ENCODE results near the gene PICALM.

PICALM gene

DNA sequence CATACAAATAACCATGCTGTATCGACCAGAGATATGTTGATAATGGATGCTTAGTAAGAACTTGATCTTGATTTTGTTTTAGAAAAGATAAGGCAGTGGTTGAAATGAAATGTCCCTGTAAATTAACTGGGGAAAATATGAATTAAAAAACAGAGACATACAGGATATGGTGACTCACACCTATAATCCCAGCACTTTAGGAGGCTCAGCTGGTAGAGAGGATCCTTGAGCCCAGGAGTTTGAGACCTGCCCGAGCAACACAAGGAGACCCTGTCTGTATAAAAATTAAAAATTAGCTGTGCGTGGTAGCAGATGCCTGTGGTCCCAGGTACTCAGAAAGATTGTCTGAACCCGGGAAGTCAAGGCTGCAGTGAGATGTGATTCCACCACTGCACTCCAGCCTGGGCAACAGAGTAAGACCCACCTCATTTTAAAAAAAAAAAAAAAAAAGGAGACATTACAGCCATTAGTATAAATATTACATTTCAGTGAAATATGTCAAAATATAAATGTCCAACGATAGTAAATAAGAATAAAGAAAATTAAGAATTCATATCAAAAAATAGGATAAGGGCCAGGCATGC, 4.6 kb downstream of the PICALM start:
- peaks cover 7% of the 10 kb centered on the region for H3K36me3 ChIP-seq (ENCODE audit: insufficient read depth, low read length)
- no peaks in the 10 kb centered on the region for H3K9me3 ChIP-seq (ENCODE audit: low read depth, low read length)
- no peak for TF ChIP-seq POLR2AphosphoS5 (IDR thresholded peaks at IDR 0.05; ENCODE audit: borderline replicate concordance, low read depth, low read length)
- TF ChIP-seq FOXP2 (optimal IDR thresholded peaks at IDR 0.05; ENCODE audit: control extremely low read depth, extremely low read length, insufficient read depth), result no peak
- no peak for TF ChIP-seq EZH2 (IDR thresholded peaks at IDR 0.05)
- no peak overlapping the region for H3K9ac ChIP-seq (ENCODE audit: insufficient read length)
- H3K4me3 ChIP-seq, result no peak overlapping the region
- DNase-seq (ENCODE audit: low read depth, low spot score), result no peak
- no peak overlapping the region for H3K27ac ChIP-seq

DNA sequence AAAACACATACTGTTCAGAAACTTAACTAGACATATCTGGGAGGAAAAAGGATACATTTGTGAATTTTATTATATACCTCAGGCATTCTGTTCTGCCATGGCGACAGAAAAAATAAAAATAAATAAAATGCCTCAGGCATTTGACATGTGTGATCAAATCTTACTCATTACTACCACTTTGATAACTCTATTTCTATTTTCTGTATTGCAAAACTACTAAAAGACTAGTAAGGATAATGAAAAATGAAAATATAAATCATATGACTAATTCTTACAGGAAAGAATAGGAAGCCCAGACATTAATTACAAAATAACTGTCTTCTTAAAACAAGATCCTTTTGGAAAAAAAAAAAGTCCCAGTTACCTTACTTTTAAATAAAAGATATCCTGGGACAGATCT, 5.3 kb downstream of the PICALM start:
- TF ChIP-seq EZH2 (IDR thresholded peaks at IDR 0.05) (no peak), POLR2AphosphoS5 (IDR thresholded peaks at IDR 0.05; ENCODE audit: borderline replicate concordance, low read depth, low read length) (no peak), FOXP2 (optimal IDR thresholded peaks at IDR 0.05; ENCODE audit: control extremely low read depth, extremely low read length, insufficient read depth) (no peak)
- Histone ChIP-seq H3K4me3 (peak overlapping the region; percentile 6; the same call in 1 of the 2 replicates), H3K9me3 (ENCODE audit: low read depth, low read length) (no peaks in the 10 kb centered on the region), H3K9ac (ENCODE audit: insufficient read length) (no peak overlapping the region), H3K27ac (peak overlapping the region; percentile 50; the same call in 1 of the 2 replicates), H3K36me3 (ENCODE audit: insufficient read depth, low read length) (peaks cover 7% of the 10 kb centered on the region)
- DNase-seq (ENCODE audit: low read depth, low spot score), result no peak

DNA sequence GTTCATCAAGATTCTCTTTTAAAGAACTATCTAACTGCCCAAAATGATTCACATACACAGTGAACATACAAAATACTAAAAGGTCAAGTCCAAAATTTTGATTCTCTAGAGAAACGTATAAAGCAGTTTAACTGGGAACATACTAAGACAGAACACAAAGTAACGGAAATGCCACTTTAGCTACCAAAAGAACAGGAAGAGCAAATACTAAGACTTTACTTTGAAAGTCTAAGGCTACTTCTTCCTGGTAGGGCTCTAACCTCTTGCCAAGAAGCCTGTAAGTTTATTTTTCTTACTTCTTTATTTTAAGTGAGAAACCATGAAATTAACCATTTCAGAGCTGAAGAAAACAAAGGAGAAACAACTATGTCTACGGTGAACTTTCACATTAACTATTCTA, 6.2 kb downstream of the PICALM start:
- Histone ChIP-seq H3K4me3 (no peak overlapping the region), H3K9ac (ENCODE audit: insufficient read length) (no peak overlapping the region), H3K27ac (no peak overlapping the region), H3K9me3 (ENCODE audit: low read depth, low read length) (no peaks in the 10 kb centered on the region), H3K36me3 (ENCODE audit: insufficient read depth, low read length) (peaks cover 7% of the 10 kb centered on the region)
- DNase-seq (ENCODE audit: low read depth, low spot score), result no peak
- TF ChIP-seq EZH2 (IDR thresholded peaks at IDR 0.05) (no peak), POLR2AphosphoS5 (IDR thresholded peaks at IDR 0.05; ENCODE audit: borderline replicate concordance, low read depth, low read length) (no peak)

DNA sequence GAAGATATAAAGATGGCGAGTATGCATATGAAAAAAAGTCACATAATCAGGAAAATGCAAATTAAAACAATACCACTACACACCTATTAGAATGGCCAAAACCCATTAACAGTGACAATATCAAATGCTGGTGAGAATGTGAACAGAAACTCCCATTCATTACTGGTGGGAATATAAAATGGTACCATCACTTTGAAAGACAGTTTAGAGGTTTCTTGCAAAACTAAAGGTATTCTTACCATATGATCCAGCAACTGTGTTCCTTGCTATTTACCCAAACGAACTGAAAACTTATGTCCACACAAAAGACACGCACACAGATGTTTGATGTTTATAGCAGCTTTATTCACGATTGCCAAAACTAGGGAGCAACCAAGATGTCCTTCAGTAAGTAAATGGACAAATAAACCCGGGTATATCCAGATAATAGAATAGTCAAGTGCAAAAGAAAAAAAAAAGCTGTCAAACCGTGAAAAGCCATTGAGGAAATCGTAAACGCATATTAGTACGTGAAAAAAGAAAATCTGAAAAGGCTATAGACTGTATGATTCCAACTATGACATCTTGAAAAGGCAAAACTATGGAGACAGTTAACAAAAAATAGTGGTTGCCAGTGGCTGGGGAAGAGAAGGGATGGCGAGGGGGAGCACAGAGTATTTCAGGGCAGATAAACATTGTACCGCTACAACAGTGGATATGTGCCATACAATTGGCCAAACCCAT, 7.2 kb downstream of the PICALM start:
- no peaks in the 10 kb centered on the region for H3K9me3 ChIP-seq (ENCODE audit: low read depth, low read length)
- no peak for TF ChIP-seq POLR2AphosphoS5 (IDR thresholded peaks at IDR 0.05; ENCODE audit: borderline replicate concordance, low read depth, low read length)
- TF ChIP-seq EZH2 (IDR thresholded peaks at IDR 0.05), result no peak
- TF ChIP-seq FOXP2 (optimal IDR thresholded peaks at IDR 0.05; ENCODE audit: control extremely low read depth, extremely low read length, insufficient read depth), result no peak
- no peak overlapping the region for H3K27ac ChIP-seq
- H3K4me3 ChIP-seq, result no peak overlapping the region
- H3K9ac ChIP-seq (ENCODE audit: insufficient read length), result no peak overlapping the region
- peaks cover 7% of the 10 kb centered on the region for H3K36me3 ChIP-seq (ENCODE audit: insufficient read depth, low read length)
- DNase-seq (ENCODE audit: low read depth, low spot score), result no peak

DNA sequence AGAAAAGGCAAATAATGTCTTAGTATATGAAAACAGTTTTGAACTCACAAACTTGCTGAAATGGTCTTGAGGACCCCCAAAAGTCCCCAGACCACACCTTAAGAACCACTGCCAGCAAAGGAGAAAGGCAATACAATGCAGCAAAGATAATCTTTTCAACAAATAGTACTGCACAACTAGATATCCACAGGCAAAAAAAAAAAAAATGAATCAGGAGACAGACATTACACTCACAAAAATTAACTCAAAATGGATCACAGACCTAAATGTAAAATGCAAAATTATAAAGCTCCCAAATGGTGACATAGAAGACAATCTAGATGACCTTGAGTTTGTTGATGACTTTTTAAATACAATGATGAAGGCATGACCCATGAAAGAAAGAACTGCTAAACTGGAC, 8.3 kb downstream of the PICALM start:
- TF ChIP-seq POLR2AphosphoS5 (IDR thresholded peaks at IDR 0.05; ENCODE audit: borderline replicate concordance, low read depth, low read length) (no peak), FOXP2 (optimal IDR thresholded peaks at IDR 0.05; ENCODE audit: control extremely low read depth, extremely low read length, insufficient read depth) (no peak), EZH2 (IDR thresholded peaks at IDR 0.05) (no peak)
- DNase-seq (ENCODE audit: low read depth, low spot score), result no peak
- Histone ChIP-seq H3K9me3 (ENCODE audit: low read depth, low read length) (no peaks in the 10 kb centered on the region), H3K27ac (no peak overlapping the region), H3K4me3 (no peak overlapping the region), H3K9ac (ENCODE audit: insufficient read length) (no peak overlapping the region), H3K36me3 (ENCODE audit: insufficient read depth, low read length) (peaks cover 7% of the 10 kb centered on the region)

DNA sequence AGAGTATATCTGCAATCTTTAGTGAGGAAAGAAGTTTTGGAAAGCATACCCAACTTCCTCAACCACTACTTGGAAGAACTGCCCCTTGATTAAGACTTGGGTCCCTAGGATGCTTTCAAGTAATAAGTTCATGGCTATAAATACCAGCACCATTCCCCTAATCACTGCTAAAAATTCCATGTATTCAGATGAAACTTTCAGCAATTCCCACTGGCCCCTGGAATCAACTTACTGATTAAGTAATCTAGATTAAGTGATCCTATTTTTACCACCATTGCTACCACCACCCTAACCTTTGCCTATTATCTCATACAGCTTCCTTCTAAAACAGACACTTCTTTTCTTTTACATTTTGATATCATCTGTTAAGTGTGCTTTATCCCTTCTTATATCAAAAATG, 10.5 kb downstream of the PICALM start:
- TF ChIP-seq FOXP2 (optimal IDR thresholded peaks at IDR 0.05; ENCODE audit: control extremely low read depth, extremely low read length, insufficient read depth) (no peak), EZH2 (IDR thresholded peaks at IDR 0.05) (no peak), POLR2AphosphoS5 (IDR thresholded peaks at IDR 0.05; ENCODE audit: borderline replicate concordance, low read depth, low read length) (no peak)
- Histone ChIP-seq H3K27ac (no peak overlapping the region), H3K36me3 (ENCODE audit: insufficient read depth, low read length) (peaks cover 7% of the 10 kb centered on the region), H3K9ac (ENCODE audit: insufficient read length) (no peak overlapping the region), H3K9me3 (ENCODE audit: low read depth, low read length) (no peaks in the 10 kb centered on the region), H3K4me3 (no peak overlapping the region)
- DNase-seq (ENCODE audit: low read depth, low spot score), result no peak

DNA sequence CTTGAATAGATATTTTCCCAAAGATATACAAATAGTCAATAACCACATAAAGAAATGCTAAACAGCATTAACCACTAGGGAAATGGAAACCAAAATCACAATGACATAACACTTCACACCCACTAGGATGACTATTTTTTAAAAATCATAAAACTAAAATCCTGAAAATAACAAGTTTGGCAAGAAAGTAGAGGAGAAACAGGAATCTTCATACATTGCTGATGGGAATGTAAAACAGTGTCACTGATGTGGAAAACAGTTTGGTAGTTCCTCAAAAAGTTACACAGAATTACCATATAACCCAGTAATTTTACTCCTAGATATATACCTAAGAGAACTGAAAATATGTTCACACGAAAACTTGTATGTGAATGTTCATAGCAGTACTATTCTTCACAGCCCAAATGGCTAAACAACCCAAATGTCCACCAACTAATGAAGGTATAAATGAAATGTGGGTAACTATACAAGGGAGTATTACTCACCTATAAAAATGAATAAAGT, 12.5 kb downstream of the PICALM start:
- H3K36me3 ChIP-seq (ENCODE audit: insufficient read depth, low read length), result peaks cover 1% of the 10 kb centered on the region
- no peak overlapping the region for H3K27ac ChIP-seq
- no peak overlapping the region for H3K9ac ChIP-seq (ENCODE audit: insufficient read length)
- no peak for DNase-seq (ENCODE audit: low read depth, low spot score)
- no peak overlapping the region for H3K4me3 ChIP-seq
- H3K9me3 ChIP-seq (ENCODE audit: low read depth, low read length), result no peaks in the 10 kb centered on the region
- TF ChIP-seq FOXP2 (optimal IDR thresholded peaks at IDR 0.05; ENCODE audit: control extremely low read depth, extremely low read length, insufficient read depth), result no peak
- TF ChIP-seq EZH2 (IDR thresholded peaks at IDR 0.05), result no peak
- no peak for TF ChIP-seq POLR2AphosphoS5 (IDR thresholded peaks at IDR 0.05; ENCODE audit: borderline replicate concordance, low read depth, low read length)

DNA sequence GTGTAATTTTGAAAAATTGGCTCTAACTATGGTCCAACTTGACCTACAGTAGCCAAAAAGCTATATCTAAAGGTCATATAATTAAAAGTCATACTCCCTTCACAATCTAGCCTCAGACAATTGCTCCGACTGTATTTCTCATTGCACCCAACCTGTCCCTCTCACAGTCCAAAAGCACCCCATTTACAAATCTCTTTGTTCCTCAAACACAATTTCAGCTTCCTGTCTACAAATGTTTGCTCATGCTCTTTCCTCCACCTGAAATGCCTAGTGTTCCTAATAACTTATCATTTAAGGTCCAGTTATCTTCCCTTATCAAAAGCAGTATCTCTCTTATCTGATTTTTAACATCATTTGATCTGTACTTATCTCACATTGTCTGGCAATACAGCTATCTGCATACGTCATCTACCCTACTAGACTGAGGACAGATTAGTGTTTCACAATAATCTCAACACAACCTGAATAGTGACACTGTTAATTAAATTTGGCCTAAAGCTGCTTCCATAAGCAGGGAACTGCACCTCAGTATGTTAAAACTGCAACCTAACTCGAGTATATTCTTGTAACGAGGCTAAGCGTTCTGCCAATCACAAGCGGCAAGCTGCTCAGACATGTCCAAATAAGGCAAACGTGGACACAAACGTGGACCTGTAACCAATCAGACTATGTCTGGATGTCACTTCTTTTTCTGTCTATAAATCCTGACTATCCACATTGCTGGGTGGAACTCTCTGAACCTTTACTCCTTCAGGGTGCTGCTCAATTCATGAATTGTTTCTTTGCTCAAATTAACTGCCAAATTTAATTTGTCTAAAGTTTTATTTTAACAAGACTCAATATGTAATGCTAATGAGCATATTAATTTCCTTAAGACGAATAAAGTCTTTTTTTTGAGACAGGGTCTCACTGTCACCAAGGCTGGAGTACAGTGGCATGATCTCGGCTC, 15.9 kb downstream of the PICALM start:
- Histone ChIP-seq H3K4me3 (no peak overlapping the region), H3K9ac (ENCODE audit: insufficient read length) (no peak overlapping the region), H3K9me3 (ENCODE audit: low read depth, low read length) (no peaks in the 10 kb centered on the region), H3K36me3 (ENCODE audit: insufficient read depth, low read length) (no peaks in the 10 kb centered on the region; the same call in 1 of the 2 replicates), H3K27ac (no peak overlapping the region)
- DNase-seq (ENCODE audit: low read depth, low spot score), result no peak
- no peak for TF ChIP-seq EZH2 (IDR thresholded peaks at IDR 0.05)
- no peak for TF ChIP-seq POLR2AphosphoS5 (IDR thresholded peaks at IDR 0.05; ENCODE audit: borderline replicate concordance, low read depth, low read length)
- no peak for TF ChIP-seq FOXP2 (optimal IDR thresholded peaks at IDR 0.05; ENCODE audit: control extremely low read depth, extremely low read length, insufficient read depth)
